HepG2 (cell line): ENCODE measurements around the gene ASB4.

Experiments
- AFF4 ChIP-seq: sonication (generic); formaldehyde crosslinking; IDR thresholded peaks from 2 replicates; pipeline ENCODE4 v1.4.0; 2020; ENCODE audit warnings: missing genetic modification reagents
- ATRX ChIP-seq: sonication (generic); formaldehyde crosslinking; IDR thresholded peaks from 2 replicates; pipeline ENCODE4 v1.4.0; 2020; ENCODE audit warnings: missing genetic modification reagents, borderline replicate concordance
- CBFB ChIP-seq: sonication (generic); formaldehyde crosslinking; IDR thresholded peaks from 2 replicates; pipeline ENCODE4 v1.4.0; 2020; ENCODE audit warnings: missing genetic modification reagents
- CBX5 ChIP-seq: sonication (generic); formaldehyde crosslinking; IDR thresholded peaks from 2 replicates; pipeline ENCODE4 v1.4.0; 2020; ENCODE audit warnings: missing genetic modification reagents, borderline replicate concordance
- PBX2 ChIP-seq: IDR thresholded peaks from 2 replicates; pipeline ENCODE4 v1.6.1; 2016; ENCODE audit warnings: control low read depth
- USF2 ChIP-seq, 2 experiments: sonication (generic) in 1 of 2; formaldehyde crosslinking in 1 of 2; IDR thresholded peaks; 2 replicates each; pipeline versions ENCODE4 v1.5.1 to v1.6.1; 2011 to 2020; ENCODE audit warnings: borderline replicate concordance in 1 of 2, low read depth in 1 of 2, low read length in 1 of 2, mild to moderate bottlenecking in 1 of 2, missing genetic modification reagents in 1 of 2, moderate library complexity in 1 of 2
- ZNF503 ChIP-seq: sonication (generic); formaldehyde crosslinking; IDR thresholded peaks from 2 replicates; pipeline ENCODE4 v1.4.0; 2020; ENCODE audit warnings: missing genetic modification reagents
- ZSCAN5A ChIP-seq: sonication (generic); formaldehyde crosslinking; IDR thresholded peaks from 2 replicates; pipeline ENCODE4 v1.8.0; 2022; ENCODE audit warnings: mild to moderate bottlenecking, missing genetic modification reagents, borderline replicate concordance

GRCh38 chr7:95493247-95493646 is 7.5 kb downstream of the ASB4 start:
- no peak for TF ChIP-seq ZSCAN5A (CRISPR knock-in tag)
- no peak for TF ChIP-seq ZNF503 (CRISPR knock-in tag)
- TF ChIP-seq CBFB (CRISPR knock-in tag) = no peak
- no peak for TF ChIP-seq ATRX (CRISPR knock-in tag)
- TF ChIP-seq USF2 (IDR thresholded peaks at IDR 0.05; ENCODE audit: low read depth, low read length) = no peak
- TF ChIP-seq USF2 (CRISPR knock-in tag; IDR thresholded peaks at IDR 0.05; ENCODE audit: borderline replicate concordance) = no peak
- TF ChIP-seq CBX5 (CRISPR knock-in tag) = no peak
- TF ChIP-seq AFF4 = no peak
- TF ChIP-seq PBX2 (CRISPR knock-in tag) = no peak
